Upper lobe of right lung (tissue), 1 donor: ENCODE measurements around the gene VPS11. TPM values are rescaled to one million over a fixed set of nuclear protein-coding genes. Genes with fewer than 3 reads are reported as not detected.

Source experiments
- ATAC-seq: fragments of 200-7000 bp; cut with Tn5 transposase; one replicate; pipeline ENCODE4 v1.9.1; 2020; ENCODE audit warnings: mild to moderate bottlenecking, moderate library complexity
- DNase-seq: peaks from one replicate; pipeline ENCODE4 v3.0.0-alpha.2; 2020
- H3K27ac ChIP-seq: fragments of 200-600 bp; one replicate; pipeline ENCODE4 v1.8.0; 2022
- H3K27me3 ChIP-seq: fragments of 200-600 bp; one replicate; pipeline ENCODE4 v1.8.0; 2022; ENCODE audit warnings: mild to moderate bottlenecking
- H3K36me3 ChIP-seq: fragments of 200-600 bp; one replicate; pipeline ENCODE4 v1.8.0; 2022
- H3K4me1 ChIP-seq: fragments of 200-600 bp; one replicate; pipeline ENCODE4 v1.8.0; 2022
- H3K4me3 ChIP-seq: fragments of 200-600 bp; one replicate; pipeline ENCODE4 v1.8.0; 2022; ENCODE audit warnings: mild to moderate bottlenecking
- H3K9me3 ChIP-seq: fragments of 200-600 bp; one replicate; pipeline ENCODE4 v1.8.0; 2022
- CTCF ChIP-seq: fragments of 200-600 bp; IDR thresholded peaks from one replicate; pipeline ENCODE4 v1.8.0; 2022; ENCODE audit warnings: antibody characterized with exemption
- intact Hi-C: fragments of 100-400 bp; cut with DNase I; formaldehyde crosslinking; loops from one replicate; pipeline ENCODE4 v1.11.0; 2022
- total RNA-seq: library from RNA; stranded (reverse); fragmentation: NEBNext Ultra II Directional; extraction: Animal tissue kit (Norgen Biotek cat#: 25700); gene quantifications from one replicate; pipeline ENCODE4 v1.2.1, GENCODE V29; 2021
- donor health status: DM: no; HTN: yes; CAD: no; lungs with severe emphysema.

VPS11 gene
- total RNA-seq, 1 donor from 2014 or later, result 41.5 TPM

GRCh38 chr11:119114351-119114750 is 46.7 kb downstream of the VPS11 start:
- no peak for TF ChIP-seq CTCF
- Histone ChIP-seq H3K4me1 (peaks cover 1% of the 10 kb centered on the region), H3K27me3 (no peaks in the 10 kb centered on the region), H3K4me3 (no peak overlapping the region), H3K36me3 (peaks cover 55% of the 10 kb centered on the region), H3K27ac (no peak overlapping the region), H3K9me3 (no peaks in the 10 kb centered on the region)
- ATAC-seq, result no peak
- intact Hi-C loops, result no loop called here
- no peak for DNase-seq

- DNase-seq (peak; percentile 84), ATAC-seq (peak; percentile 89)
- Histone ChIP-seq H3K9me3 (no peaks in the 10 kb centered on the region), H3K27me3 (no peaks in the 10 kb centered on the region), H3K4me1 (peaks cover 3% of the 10 kb centered on the region), H3K27ac (peak overlapping the region; percentile 44), H3K4me3 (peak overlapping the region; percentile 21), H3K36me3 (peaks cover 51% of the 10 kb centered on the region)
- no peak for TF ChIP-seq CTCF
- intact Hi-C loops, result no loop called here
Observed at GRCh38 chr11:119115484-119116234, 48.0 kb downstream of the VPS11 start.

- DNase-seq, result no peak
Observed at GRCh38 chr11:119116235-119116594, 48.6 kb downstream of the VPS11 start.

GRCh38 chr11:119116601-119117000 is 49.0 kb downstream of the VPS11 start:
- TF ChIP-seq CTCF, result no peak
- Histone ChIP-seq H3K9me3 (no peaks in the 10 kb centered on the region), H3K4me1 (peaks cover 5% of the 10 kb centered on the region), H3K27me3 (no peaks in the 10 kb centered on the region), H3K27ac (peak overlapping the region; percentile 44), H3K36me3 (peaks cover 42% of the 10 kb centered on the region), H3K4me3 (no peak overlapping the region)
- DNase-seq (no peak), ATAC-seq (no peak)
- intact Hi-C loops, result no loop called here

More at GRCh38 chr11:119116235-119116594, 48.6 kb downstream of the VPS11 start:
- intact Hi-C loops, result no loop called here
- peaks cover 46% of the 10 kb centered on the region for H3K36me3 ChIP-seq
- peaks cover 5% of the 10 kb centered on the region for H3K4me1 ChIP-seq
- no peaks in the 10 kb centered on the region for H3K27me3 ChIP-seq
- H3K9me3 ChIP-seq, result no peaks in the 10 kb centered on the region
- peak overlapping the region; percentile 21 for H3K4me3 ChIP-seq
- ATAC-seq, result no peak
- H3K27ac ChIP-seq, result peak overlapping the region; percentile 44
- TF ChIP-seq CTCF, result no peak

- no peaks in the 10 kb centered on the region for H3K9me3 ChIP-seq
- ATAC-seq (no peak), DNase-seq (no peak)
- no peak for TF ChIP-seq CTCF
- H3K27me3 ChIP-seq, result no peaks in the 10 kb centered on the region
- H3K4me3 ChIP-seq, result no peak overlapping the region
- peaks cover 6% of the 10 kb centered on the region for H3K4me1 ChIP-seq
- H3K36me3 ChIP-seq, result peaks cover 36% of the 10 kb centered on the region
- no peak overlapping the region for H3K27ac ChIP-seq
- intact Hi-C loops, result no loop called here
Observed at GRCh38 chr11:119117004-119117706, 49.5 kb downstream of the VPS11 start.
